ENCODE results near the gene CARHSP1.

GRCh38 chr16:8889893-8890548 lies 21.2 kb upstream of the CARHSP1 start:
- TF ChIP-seq ZFP30 (CRISPR knock-in tag; IDR thresholded peaks at IDR 0.05) (no peak), PATZ1 (CRISPR knock-in tag; IDR thresholded peaks at IDR 0.05; ENCODE audit: borderline replicate concordance) (no peak), ZFP3 (CRISPR knock-in tag; IDR thresholded peaks at IDR 0.05) (no peak), POU6F1 (CRISPR knock-in tag; IDR thresholded peaks at IDR 0.05; ENCODE audit: borderline replicate concordance, low read depth) (no peak), ISL1 (CRISPR knock-in tag; IDR thresholded peaks at IDR 0.05) (no peak), CSRNP3 (CRISPR knock-in tag; IDR thresholded peaks at IDR 0.05) (no peak), CSDC2 (CRISPR knock-in tag; IDR thresholded peaks at IDR 0.05) (no peak), RARB (CRISPR knock-in tag; IDR thresholded peaks at IDR 0.05) (no peak), CREB5 (CRISPR knock-in tag; IDR thresholded peaks at IDR 0.05; ENCODE audit: low read depth) (no peak), SNAI2 (CRISPR knock-in tag; IDR thresholded peaks at IDR 0.05) (no peak), ZC3H10 (CRISPR knock-in tag; IDR thresholded peaks at IDR 0.05) (no peak), TCF4 (CRISPR knock-in tag; IDR thresholded peaks at IDR 0.05; ENCODE audit: borderline replicate concordance) (no peak), ARNTL (CRISPR knock-in tag; IDR thresholded peaks at IDR 0.05; ENCODE audit: borderline replicate concordance, low read depth) (no peak), OSR1 (CRISPR knock-in tag; IDR thresholded peaks at IDR 0.05) (no peak)

Data from SK-N-SH treated with all-trans-retinoic acid at 6 μM for 48 hours (cell line).